Mesendoderm (in vitro differentiated cells): Measurements from ENCODE around the gene SNTG2.

Source experiments
- DNase-seq: peaks from one replicate; pipeline ENCODE4 v3.0.0; 2013
- H2AK5ac ChIP-seq: 2 replicates; pipeline ENCODE4 v1.6.1; 2013; ENCODE audit warnings: low read length, inconsistent platforms
- H2BK120ac ChIP-seq: 2 replicates; pipeline ENCODE4 v1.6.1; 2013; ENCODE audit warnings: low read depth, mild to moderate bottlenecking, low read length, moderate library complexity, mixed read lengths
- H2BK15ac ChIP-seq: replicated peaks from 2 replicates; pipeline ENCODE4 v1.6.1; 2013; ENCODE audit warnings: low read depth, mild to moderate bottlenecking, moderate library complexity
- H2BK5ac ChIP-seq: 2 replicates; pipeline ENCODE4 v1.6.1; 2013; ENCODE audit warnings: low read length, inconsistent platforms
- H3K18ac ChIP-seq: 2 replicates; pipeline ENCODE4 v1.6.1; 2013; ENCODE audit warnings: mild to moderate bottlenecking, low read length, mixed read lengths
- H3K23ac ChIP-seq: one replicate; pipeline ENCODE4 v1.6.1; 2013; ENCODE audit warnings: low read length
- H3K27ac ChIP-seq: 2 replicates; pipeline ENCODE4 v1.5.1; 2013; ENCODE audit warnings: low read depth, mild to moderate bottlenecking, inconsistent platforms, low read length, moderate library complexity
- H3K27me3 ChIP-seq: 2 replicates; pipeline ENCODE4 v1.6.1; 2013; ENCODE audit warnings: low read length, control low read depth, mild to moderate bottlenecking, inconsistent platforms; ENCODE audit not compliant: insufficient read depth, poor library complexity
- H3K36me3 ChIP-seq: 2 replicates; pipeline ENCODE4 v1.6.1; 2013; ENCODE audit warnings: low read length, inconsistent platforms; ENCODE audit not compliant: control insufficient read depth, insufficient read depth
- H3K4ac ChIP-seq: one replicate; pipeline ENCODE4 v1.6.1; 2013; ENCODE audit warnings: low read depth, mild to moderate bottlenecking, low read length, moderate library complexity
- H3K4me1 ChIP-seq: 2 replicates; pipeline ENCODE4 v1.6.1; 2013; ENCODE audit warnings: low read depth, low read length, inconsistent platforms; ENCODE audit not compliant: control insufficient read depth
- H3K4me2 ChIP-seq: 2 replicates; pipeline ENCODE4 v1.6.1; 2013; ENCODE audit warnings: low read length
- H3K4me3 ChIP-seq: 2 replicates; pipeline ENCODE4 v1.5.1; 2013; ENCODE audit warnings: mild to moderate bottlenecking, low read length
- H3K56ac ChIP-seq: one replicate; pipeline ENCODE4 v1.6.1; 2013; ENCODE audit warnings: low read length
- H3K79me1 ChIP-seq: 2 replicates; pipeline ENCODE4 v1.6.1; 2013; ENCODE audit warnings: low read length, inconsistent platforms
- H3K79me2 ChIP-seq: 2 replicates; pipeline ENCODE4 v1.6.1; 2013; ENCODE audit warnings: mild to moderate bottlenecking, low read length; ENCODE audit not compliant: control insufficient read depth, insufficient read depth
- H3K9ac ChIP-seq: 2 replicates; pipeline ENCODE4 v1.6.1; 2013; ENCODE audit warnings: low read length, inconsistent platforms
- H4K5ac ChIP-seq: one replicate; pipeline ENCODE4 v1.6.1; 2013; ENCODE audit warnings: low read length
- H4K8ac ChIP-seq: one replicate; pipeline ENCODE4 v1.6.1; 2013; ENCODE audit warnings: low read depth, mild to moderate bottlenecking, control low read depth, low read length, moderate library complexity
- WGBS: extraction: QIAGEN DNeasy Blood & Tissue Kit; methylation state at CpG from one replicate; pipeline ENCODE4 v1.1.7; 2013; ENCODE audit warnings: low lambda C conversion rate, missing lambda C conversion rate; ENCODE audit not compliant: insufficient coverage; ENCODE audit errors: extremely low coverage; 5-methylcytosine and 5-hydroxymethylcytosine counted together

SNTG2 gene

DNA sequence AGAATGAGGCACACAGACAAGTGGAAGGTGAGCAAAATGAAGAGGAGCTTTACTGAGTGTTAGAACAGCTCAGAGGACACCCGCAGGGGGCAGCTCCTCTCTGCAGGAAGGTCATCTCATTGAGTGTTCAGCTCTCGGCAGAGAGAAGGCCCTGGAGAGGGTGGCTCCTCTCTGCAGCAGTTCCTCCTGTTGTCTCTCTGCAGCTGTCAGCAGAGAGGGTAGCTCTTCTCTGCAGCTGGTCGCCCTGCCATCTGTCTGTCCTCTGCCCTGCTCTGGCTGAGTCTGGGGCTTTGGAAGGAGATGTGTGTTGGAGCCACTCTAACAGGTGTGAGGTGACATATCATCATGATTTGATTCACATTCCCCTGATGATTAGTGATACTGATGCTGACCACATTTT, 6.8 kb upstream of the SNTG2 start:
- H3K27ac ChIP-seq, result no peak overlapping the region
- no peak overlapping the region for H2AK5ac ChIP-seq
- H3K79me2 ChIP-seq, result no peaks in the 10 kb centered on the region
- H3K4ac ChIP-seq, result no peak overlapping the region
- no peak overlapping the region for H2BK5ac ChIP-seq
- no peaks in the 10 kb centered on the region for H3K79me1 ChIP-seq
- no peaks in the 10 kb centered on the region for H3K36me3 ChIP-seq
- no peak for DNase-seq
- H3K56ac ChIP-seq, result no peak overlapping the region
- no peaks in the 10 kb centered on the region for H3K4me1 ChIP-seq
- H3K23ac ChIP-seq, result no peak overlapping the region
- no peak overlapping the region for H3K4me3 ChIP-seq
- H3K9ac ChIP-seq, result no peak overlapping the region
- WGBS, result no CpG with 5 or more reads among the region's 3 CpGs
- no peak overlapping the region for H3K18ac ChIP-seq
- H3K27me3 ChIP-seq, result no peaks in the 10 kb centered on the region
- H3K4me2 ChIP-seq, result no peak overlapping the region
- no peak overlapping the region for H2BK15ac ChIP-seq
- no peak overlapping the region for H2BK120ac ChIP-seq
- no peak overlapping the region for H4K5ac ChIP-seq
- H4K8ac ChIP-seq, result no peak overlapping the region

DNA sequence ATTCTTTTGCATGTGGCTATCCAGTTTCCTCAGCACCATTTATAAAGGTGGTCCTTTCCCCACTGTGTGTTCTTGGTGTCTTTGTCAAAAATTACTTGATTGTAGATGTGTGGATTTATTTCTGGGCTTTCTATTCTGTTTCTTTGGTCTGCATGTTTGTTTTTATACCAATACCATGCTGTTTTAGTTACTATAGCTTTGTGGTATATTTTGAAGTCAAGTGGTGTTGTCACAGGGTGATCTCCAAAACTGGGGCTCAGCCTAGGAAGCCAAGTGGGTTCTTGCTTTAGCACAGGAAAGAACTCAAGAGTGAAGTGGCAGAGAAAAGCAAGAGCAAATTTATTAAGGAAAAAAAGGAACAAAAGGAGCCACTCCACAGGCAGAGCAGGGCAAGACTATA, 6.0 kb upstream of the SNTG2 start:
- Histone ChIP-seq H2BK5ac (no peak overlapping the region), H3K79me1 (no peaks in the 10 kb centered on the region), H3K56ac (no peak overlapping the region), H3K79me2 (no peaks in the 10 kb centered on the region), H2AK5ac (no peak overlapping the region), H3K9ac (no peak overlapping the region), H3K27me3 (no peaks in the 10 kb centered on the region), H3K4ac (no peak overlapping the region), H4K8ac (no peak overlapping the region), H3K4me1 (no peaks in the 10 kb centered on the region), H3K27ac (no peak overlapping the region), H3K23ac (no peak overlapping the region), H3K4me2 (no peak overlapping the region), H2BK120ac (no peak overlapping the region), H3K18ac (no peak overlapping the region), H3K36me3 (no peaks in the 10 kb centered on the region), H2BK15ac (no peak overlapping the region), H3K4me3 (no peak overlapping the region), H4K5ac (no peak overlapping the region)
- DNase-seq, result no peak

DNA sequence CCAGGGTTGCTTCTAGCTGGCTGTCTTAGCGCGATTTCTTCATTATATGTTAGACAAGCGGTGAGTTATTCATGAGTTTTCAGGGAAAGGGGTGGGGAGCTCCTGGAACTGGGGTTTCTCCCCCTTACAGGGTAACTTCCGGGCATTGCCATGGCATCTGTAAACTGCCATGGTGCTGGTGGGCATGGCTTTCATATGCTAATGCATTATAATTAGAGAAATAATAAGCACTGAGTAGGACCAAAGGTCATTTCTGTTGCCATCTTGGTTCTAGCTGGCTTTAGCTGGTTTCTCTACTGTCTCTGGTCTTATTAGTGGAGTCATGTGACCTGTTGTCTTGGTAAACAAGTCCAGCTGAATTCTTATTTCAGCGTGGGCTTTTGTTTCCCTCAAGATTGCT, 5.5 kb upstream of the SNTG2 start:
- Histone ChIP-seq H3K36me3 (no peaks in the 10 kb centered on the region), H3K79me1 (no peaks in the 10 kb centered on the region), H3K4ac (no peak overlapping the region), H3K27me3 (no peaks in the 10 kb centered on the region), H3K4me3 (no peak overlapping the region), H3K4me2 (no peak overlapping the region), H3K9ac (no peak overlapping the region), H2BK120ac (no peak overlapping the region), H4K5ac (no peak overlapping the region), H2BK15ac (no peak overlapping the region), H3K4me1 (no peaks in the 10 kb centered on the region), H3K27ac (no peak overlapping the region), H2AK5ac (no peak overlapping the region), H3K56ac (no peak overlapping the region), H2BK5ac (no peak overlapping the region), H3K23ac (no peak overlapping the region), H4K8ac (no peak overlapping the region), H3K18ac (no peak overlapping the region), H3K79me2 (no peaks in the 10 kb centered on the region)
- WGBS, result no CpG with 5 or more reads among the region's 5 CpGs
- DNase-seq, result no peak

DNA sequence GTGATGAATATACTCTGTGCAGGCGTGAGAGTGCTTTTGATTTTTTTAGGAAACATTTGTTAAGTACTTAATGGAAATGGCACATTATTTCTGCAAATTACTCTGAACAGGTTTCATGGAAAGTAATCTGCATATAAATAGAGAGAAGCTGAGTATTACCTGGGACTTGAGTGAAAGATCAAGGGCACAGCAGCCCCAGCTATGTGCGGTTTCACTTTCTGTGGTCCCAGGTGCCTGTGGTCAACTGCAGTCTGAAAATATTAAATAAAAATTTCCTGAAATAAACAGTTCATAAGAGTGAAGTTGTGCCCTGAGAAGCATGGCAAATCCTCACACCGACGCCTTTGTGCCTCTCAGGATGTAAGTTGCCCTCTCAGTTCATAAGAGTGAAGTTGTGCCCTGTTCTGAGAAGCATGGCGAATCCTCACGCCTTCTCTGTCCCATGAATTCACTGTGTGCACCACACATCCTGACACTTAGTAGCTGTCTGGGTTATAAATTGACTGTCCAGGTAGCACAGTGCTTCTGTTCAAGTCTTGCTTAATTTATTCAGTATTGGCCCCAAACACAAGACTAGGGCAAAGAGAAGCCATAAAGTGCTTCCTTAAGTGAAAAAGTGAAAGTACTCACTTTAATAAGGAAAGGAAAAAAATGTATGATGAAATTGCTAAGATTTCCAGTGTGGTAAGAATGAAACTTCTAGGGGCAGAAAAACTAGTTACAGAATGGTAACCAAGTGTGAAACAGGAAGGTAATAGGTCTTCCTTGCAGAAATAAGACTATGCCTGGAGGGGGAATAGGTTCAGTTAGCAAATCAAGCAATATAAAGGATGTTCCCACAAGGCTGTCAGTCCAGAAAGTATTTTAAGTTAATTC, 4.3 kb upstream of the SNTG2 start:
- WGBS, result no CpG with 5 or more reads among the region's 6 CpGs

DNA sequence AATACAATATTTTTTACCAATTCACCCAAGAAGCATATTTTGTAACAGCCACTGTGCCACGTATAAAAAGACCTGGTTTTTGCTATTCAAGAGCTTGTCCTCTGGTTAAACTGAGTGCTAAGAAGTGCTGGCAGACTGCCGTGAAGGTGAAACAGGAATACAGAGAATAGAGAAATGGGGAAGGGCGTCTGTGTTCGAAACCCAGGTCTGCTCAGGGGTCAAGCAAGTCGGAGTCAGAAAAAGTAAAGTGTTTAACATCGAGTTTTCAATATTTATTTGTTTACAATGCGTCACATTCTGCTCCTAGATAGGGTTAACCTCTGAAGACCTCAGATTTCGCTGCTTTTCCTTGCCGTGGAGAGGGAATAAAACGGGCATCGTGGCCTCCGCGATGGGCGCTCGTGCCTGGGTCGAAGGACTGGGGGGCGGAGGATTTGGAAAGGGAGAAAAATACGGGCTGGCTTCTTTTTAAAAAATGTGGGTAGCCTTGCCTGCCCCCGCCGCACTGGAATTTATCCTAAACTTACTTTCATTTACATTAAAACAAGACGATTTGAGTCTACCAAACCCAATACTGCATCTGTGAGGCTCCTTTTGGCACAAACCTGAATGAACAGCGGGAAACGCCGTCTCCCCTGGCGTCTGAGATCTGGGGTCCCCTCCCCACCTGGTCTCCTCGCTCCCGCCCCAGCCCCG, 1.1 kb upstream of the SNTG2 start:
- Histone ChIP-seq H3K4me1 (no peaks in the 10 kb centered on the region), H2BK5ac (no peak overlapping the region), H2BK120ac (peak overlapping the region; percentile 36), H2BK15ac (no peak overlapping the region), H3K27ac (no peak overlapping the region), H3K56ac (peak overlapping the region; percentile 35), H3K4ac (no peak overlapping the region), H3K4me3 (peak overlapping the region; percentile 43), H3K36me3 (no peaks in the 10 kb centered on the region), H2AK5ac (no peak overlapping the region), H3K27me3 (peaks cover 4% of the 10 kb centered on the region), H3K9ac (peak overlapping the region; percentile 51), H4K8ac (no peak overlapping the region), H3K4me2 (peak overlapping the region; percentile 65), H3K23ac (no peak overlapping the region), H3K18ac (peak overlapping the region; percentile 94), H3K79me1 (no peaks in the 10 kb centered on the region), H4K5ac (no peak overlapping the region), H3K79me2 (peaks cover 1% of the 10 kb centered on the region)
- no CpG with 5 or more reads among the region's 28 CpGs for WGBS
- no peak for DNase-seq

More for the DNA sequence above, 4.3 kb upstream of the SNTG2 start:
- H3K4me3 ChIP-seq, result no peak overlapping the region
- no peak overlapping the region for H3K9ac ChIP-seq
- no peak overlapping the region for H2BK15ac ChIP-seq
- H3K4me2 ChIP-seq, result no peak overlapping the region
- H4K8ac ChIP-seq, result no peak overlapping the region
- H3K27me3 ChIP-seq, result no peaks in the 10 kb centered on the region
- no peak overlapping the region for H3K18ac ChIP-seq
- no peak overlapping the region for H3K4ac ChIP-seq
- H3K79me1 ChIP-seq, result no peaks in the 10 kb centered on the region
- H2BK5ac ChIP-seq, result no peak overlapping the region
- no peak overlapping the region for H2AK5ac ChIP-seq
- H3K27ac ChIP-seq, result no peak overlapping the region
- no peaks in the 10 kb centered on the region for H3K79me2 ChIP-seq
- H3K4me1 ChIP-seq, result no peaks in the 10 kb centered on the region
- H4K5ac ChIP-seq, result no peak overlapping the region
- H3K36me3 ChIP-seq, result no peaks in the 10 kb centered on the region
- H2BK120ac ChIP-seq, result no peak overlapping the region
- no peak overlapping the region for H3K56ac ChIP-seq
- DNase-seq, result no peak
- no peak overlapping the region for H3K23ac ChIP-seq
